NCI-H82 treated with DMSO at 0.1 percent for 48 hours (cell line): ENCODE data around the gene AGAP1.

ENCODE experiments used
- DNase-seq: peaks from one replicate; lab custom pipeline; 2025; ENCODE audit not compliant: unreplicated experiment; lab: John Stamatoyannopoulos, UW

Gene AGAP1

GRCh38 chr2:236161082-236161462, 667.2 kb downstream of the AGAP1 start:
- no peak for DNase-seq

GRCh38 chr2:236161531-236161930, 667.7 kb downstream of the AGAP1 start:
- DNase-seq: no peak

DNA sequence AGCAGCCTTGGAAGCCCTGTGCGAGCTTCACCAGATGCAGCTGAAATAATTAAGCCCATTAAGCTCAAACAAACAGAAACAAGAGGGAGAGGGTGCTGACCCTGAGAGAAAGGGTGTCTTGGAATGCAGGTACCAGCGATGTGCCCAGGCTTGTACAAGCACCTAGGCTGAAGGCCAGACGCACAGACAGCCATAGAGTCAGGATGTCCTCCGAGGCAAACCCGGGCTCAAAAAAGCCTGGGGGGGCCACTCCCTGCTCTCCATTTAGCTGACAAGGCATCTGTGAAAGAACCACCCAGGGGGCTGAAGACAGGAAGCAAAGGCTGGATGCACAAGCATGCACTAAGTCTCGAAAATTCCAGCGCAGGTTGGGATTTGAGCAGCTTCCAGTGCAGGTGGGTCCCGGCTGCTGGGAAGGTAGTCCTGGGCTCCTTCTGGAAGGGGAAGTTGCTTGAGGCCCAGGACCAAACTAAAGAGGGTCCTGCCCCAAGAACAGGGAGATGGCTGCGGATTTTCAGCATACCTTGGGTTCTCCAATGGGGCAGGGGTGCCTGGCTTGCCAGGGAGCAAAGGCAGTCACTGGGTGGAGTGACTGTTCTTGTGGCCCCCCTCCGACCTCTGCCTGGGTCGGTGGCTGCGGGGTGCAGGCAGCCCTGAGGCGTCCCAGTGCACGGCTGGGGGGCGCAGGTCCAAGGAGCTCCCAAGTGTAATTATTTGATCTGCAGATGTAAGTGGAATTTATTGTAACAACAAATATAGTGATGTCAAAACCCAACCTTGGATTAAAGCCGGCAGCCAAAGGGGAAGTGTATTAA, 668.4 kb downstream of the AGAP1 start:
- no peak for DNase-seq

DNA sequence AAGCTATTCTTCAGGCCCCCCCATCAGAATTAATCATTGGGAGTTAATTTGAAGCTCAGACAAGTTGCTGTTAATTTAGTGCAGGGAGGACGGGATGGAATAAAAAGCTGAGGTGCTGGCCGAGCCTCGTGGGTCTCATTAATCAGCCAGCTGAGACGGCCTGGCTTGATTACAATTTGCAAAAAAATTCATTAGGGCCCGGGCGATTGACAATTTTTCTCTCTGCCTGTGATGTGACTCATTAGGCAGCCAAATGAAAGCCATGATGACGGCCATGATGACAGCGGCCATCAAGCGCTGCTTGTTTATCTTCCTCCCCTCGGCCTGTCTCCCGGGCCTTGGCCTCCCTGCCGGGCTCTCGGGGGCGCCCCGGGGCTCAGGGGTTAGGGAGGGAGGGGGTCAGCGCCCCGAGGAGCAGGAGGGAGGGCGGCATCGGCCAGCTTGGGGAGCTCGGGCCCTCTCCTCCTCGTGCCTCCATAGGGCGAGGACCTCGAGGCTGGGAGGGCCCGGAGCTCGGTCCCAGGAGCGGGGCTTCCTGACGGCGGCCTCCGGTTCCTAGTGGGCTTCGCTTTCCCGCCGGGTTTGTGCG, 669.1 kb downstream of the AGAP1 start:
- DNase-seq: no peak

DNA sequence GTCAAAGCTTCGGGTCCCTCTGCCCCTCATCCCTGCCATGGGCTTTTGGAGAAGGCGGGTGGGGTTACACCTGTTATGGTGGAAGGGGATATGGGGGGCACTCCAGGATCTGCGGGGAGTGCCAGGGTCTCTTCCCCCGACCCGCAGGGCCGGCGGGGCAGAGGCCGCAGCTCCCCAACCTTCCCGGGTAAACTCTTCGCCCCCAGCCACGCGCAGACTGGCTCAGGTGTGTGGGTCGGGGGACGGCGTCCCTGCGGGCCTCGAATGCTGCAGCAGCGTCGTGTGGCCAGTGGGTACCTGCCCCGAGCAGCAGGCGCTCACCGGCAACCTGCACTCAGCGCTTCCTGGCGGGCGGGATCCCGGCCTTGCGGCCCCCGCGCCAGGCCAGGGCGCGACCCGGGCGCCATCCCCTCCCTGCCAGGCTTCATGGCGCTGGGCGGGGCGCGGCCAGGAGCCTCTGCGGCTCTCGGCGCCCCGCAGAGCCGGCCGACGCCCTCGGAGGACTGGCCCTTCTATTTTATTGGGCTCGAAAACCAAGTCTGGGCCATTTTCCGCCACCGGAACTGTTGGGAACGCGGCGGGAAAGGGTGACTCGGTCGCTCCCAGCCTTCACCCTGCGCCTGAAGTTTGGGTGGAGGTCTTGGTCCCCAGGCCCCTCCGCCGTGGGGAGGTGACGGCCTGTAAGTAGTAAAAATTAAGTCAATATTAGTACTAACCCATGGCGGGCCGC, 669.8 kb downstream of the AGAP1 start:
- no peak for DNase-seq

- DNase-seq: no peak
These were observed 670.5 kb downstream of the AGAP1 start for GRCh38 chr2:236164201-236164924.

DNA sequence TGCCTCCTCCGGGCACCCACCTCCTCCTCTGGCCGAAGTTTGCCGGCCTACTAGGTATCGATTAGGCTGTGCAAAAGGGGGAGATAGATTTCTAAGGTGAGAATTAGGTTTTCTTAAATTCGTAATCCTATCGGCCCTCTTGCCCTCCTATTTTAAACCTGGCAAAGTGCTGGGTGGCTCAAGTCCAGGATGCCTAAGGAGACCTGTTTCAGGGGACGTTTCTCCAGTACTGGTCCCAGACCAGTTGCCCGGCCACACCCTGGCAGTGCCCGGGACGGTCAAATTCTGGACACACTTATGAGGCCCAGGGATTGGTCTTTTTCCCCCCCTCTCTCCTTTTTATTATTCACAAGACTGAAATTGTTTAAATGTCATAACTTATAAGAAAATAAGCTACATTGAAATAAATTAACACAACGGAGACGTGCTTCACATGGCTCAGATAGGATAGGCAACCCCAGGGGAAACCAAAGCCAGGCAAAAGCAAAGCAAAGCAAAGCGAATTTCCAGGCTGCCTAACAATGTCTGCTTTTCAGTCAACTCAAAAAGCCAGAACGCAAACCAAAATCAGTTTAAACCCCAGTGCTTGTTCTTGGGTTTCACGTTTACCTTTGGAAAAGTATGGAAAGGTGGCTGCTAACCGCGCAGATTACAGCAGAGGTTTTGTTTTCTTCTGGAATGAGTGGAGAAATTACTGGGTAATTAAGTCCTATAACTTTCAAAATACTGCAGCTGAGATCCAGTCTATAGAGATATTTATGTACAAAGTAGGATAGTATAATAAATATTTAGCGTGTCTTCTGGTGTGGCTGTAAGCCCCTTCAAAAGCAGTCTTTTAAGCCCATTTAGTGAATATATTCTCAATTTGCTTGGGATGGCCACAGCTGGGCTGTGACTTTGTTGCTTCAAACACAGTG, 671.3 kb downstream of the AGAP1 start:
- no peak for DNase-seq

DNA sequence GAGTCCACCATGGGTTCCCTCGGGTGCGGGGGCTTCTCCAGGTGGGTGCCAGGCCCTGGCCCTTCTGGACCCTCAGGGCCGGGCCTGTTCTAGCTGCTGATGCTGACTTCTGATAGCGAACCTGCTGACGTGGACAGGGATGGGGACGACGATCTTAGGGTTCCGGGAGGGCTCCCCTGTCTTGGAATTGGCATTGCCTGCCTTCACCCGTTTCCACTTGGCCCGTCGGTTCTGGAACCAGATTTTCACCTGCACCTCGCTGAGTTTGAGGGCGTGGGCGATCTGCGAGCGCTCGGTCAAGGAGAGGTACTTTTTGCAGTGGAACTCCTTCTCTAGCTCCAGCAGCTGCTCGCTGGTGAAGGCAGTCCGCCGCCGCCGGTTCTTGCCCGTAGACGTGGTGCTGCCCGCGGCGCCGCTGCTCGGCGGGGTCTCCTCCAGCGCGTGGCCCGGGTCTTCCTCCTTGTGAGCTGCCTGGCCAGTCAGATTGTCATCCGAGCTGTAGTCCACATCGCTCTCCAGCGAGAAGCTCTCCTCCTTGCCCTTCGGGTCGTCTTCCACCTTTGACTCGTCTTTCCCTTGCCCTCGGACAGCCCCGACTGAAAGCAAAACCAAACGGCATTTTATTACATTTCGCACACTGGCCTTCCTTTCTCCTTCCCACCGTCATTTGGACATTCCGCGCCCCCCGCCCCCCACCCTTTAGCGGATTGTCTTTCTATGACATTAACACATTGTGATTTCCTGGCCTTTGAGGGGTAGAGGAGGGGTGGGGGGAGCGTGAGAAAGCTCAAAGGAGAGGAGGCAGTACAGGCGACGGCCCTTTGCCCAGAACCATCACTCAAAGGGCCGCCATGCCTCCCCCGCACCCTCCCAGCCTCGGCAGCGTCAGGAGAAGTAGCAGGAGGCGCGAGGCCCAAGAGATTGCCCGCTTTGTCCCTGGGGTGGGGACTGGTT, 672.3 kb downstream of the AGAP1 start:
- no peak for DNase-seq

DNA sequence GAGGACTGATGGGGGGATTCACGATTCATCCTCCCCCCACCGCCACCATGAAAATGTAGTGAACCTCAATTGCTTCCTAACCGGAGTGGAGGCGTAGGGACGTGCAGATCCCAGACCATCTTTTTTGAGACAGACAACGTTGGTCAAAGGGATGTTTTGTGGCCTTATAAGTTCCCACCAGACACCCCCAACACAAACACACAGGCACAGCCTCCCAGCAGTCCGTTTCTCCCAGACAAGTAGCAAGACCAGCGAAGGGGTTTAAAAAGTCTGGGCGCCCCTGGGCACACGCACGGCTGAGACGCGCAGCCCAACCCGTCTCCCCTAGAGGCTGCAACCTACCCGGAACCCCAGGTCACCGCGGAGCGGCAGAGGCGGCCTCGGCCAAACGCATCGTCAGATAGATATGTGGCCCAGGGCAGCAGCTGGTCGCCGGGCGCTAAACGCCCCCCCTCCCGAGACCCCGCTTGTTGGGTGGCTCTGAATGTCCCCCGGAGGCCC, 673.0 kb downstream of the AGAP1 start:
- DNase-seq: no peak

GRCh38 chr2:236167297-236168109, 673.7 kb downstream of the AGAP1 start:
- no peak for DNase-seq

DNA sequence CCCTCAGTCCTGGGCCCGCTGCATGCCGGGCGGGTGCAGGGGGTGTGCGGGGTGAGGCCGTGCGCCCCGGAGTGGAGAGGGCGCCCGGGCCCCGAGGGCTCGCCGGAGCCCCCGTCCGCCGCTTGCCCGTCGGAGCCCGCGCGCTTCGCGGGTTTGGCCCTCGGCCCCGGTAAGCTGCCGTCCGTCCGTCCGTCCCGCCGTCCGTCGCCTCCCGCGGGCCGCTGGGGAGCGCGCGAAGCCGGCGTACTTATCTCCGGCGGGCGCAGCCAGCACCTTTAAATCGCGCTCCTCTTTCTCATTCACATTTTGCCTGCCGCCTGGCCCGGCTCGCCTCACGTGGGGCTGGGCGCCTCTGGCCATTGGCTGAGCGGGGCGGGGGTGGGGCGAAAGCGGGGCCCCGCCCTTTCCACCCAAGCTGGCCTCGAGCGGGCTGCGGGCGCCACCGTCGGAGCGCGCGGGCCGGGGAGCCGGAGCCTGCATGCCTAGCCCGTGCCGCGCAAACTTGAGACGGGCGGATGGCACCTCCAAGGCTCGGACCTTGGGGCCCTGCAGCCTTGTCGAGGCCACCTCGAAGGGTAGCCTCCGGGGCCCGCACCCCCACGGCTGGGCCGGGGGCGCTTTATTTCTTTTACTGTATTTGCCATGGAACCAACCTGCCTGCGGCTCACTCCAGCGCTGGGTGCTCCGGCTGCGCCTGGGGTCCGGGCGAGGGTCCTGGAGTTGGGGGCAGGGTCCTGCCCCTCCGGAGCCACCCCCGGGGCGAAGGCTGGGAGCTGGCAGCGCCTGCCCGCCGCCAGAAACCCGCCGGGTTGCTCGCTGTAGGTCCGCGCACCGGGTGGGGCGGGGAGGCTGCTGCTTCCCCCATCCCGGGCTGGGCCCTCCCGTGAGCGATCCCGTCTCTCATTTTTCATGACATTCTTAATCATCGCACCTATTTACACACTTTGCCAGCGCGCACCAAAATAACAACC, 674.6 kb downstream of the AGAP1 start, which contains the start of gene GBX2:
Gene GBX2 (minus strand): TSS at position 277 of the 971 bp plus-strand sequence. CDS start 415 bp downstream, outside the sequence.
- peak; percentile 52 for DNase-seq

- no peak for DNase-seq
These were observed 675.4 kb downstream of the AGAP1 start for GRCh38 chr2:236169151-236169721.

DNA sequence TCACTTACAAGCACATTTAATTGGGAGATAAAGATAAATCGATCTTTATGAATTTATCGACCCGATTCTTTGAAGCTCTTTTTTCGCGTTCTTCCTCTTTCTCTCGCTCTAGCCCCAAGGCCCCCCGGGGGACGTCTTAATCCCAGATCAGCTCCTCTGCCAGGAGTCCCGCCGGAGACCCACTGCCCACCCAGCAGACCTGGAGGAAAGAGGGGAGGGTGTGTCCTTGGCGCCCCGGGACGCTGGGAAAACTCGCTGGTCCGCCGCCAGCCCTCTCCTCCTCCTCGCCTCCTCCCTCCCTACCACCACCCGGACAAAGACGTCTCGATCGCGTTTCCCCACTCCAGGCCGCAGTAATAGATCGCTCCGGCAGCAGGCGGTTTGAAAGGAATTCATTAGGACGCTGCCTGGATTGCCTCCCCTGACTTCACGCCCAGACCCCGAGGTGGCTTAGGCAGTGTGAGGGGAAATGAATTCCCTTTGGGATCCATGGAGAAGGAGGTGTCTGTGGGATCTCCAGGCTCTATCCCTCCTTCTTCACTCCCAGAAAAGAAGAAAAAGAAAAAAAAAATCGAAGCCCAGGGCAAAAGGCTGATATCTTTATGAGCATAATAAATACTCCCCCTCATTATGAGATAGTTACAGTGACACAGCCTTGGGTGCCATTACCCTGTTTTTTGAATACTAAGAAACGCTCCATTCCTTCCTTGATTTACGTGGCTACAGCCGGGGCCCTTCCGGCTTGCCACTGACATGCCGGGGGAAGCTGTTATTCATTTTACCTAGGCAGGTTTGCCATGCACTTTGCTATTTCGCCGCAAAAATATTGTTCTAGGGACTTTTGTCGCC, 676.1 kb downstream of the AGAP1 start:
- DNase-seq: no peak

DNA sequence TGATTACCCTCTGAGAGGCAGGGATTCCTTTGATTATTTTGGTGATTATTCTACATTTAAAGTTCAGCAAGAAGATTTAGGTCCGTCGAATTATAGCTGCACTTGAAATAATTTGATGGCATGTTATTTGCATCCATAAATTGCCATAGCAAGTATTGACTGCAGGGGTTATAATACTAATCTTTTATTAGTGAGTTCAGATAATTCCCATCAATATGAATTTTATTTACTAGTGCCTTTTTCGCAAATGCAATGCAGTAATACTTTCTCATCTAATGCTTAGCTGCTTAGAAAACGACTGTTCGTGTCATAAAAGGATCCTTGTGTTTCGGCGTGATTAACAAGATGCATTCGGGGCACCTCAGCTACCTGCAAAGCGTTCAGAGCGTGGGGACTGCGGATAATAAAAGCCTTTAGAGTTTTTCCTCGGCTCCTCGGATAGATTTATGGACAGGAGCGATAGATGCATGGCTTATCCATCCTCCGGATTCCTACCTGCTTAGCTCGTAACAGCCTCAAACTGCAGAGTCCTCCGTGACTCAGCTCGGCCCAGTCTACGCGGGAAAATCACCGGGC, 676.8 kb downstream of the AGAP1 start:
- DNase-seq: no peak

GRCh38 chr2:236171181-236171679, 677.4 kb downstream of the AGAP1 start:
- DNase-seq: no peak
